ENCODE results near the gene SST.

- TF ChIP-seq CTCF (IDR thresholded peaks at IDR 0.05) (no peak), POLR2A (IDR thresholded peaks at IDR 0.05) (no peak)
Observed at GRCh38 chr3:187719628-187720336, 49.6 kb upstream of the SST start.
